Neural cell (in vitro differentiated cells): ENCODE measurements around the gene FBXL2. TPM values are rescaled to one million over a fixed set of nuclear protein-coding genes. Genes with fewer than 3 reads are reported as not detected.

Experiments
- H2AFZ ChIP-seq: fragments of 200-600, 300-800 bp; sonication (generic), shearing (Covaris generic); 2 replicates; pipeline ENCODE4 v1.6.0; 2014; ENCODE audit warnings: low read depth, mild to moderate bottlenecking, antibody characterized with exemption, low read length, moderate library complexity
- H3F3A ChIP-seq: fragments of 200-600 bp; shearing (Covaris generic); 2 replicates; pipeline ENCODE4 v1.6.1; 2016; ENCODE audit warnings: mild to moderate bottlenecking, moderate library complexity, mixed read lengths, antibody characterized with exemption, low read length; ENCODE audit not compliant: insufficient read depth, poor library complexity, severe bottlenecking
- H3K27ac ChIP-seq: fragments of 200-600, 300-800 bp; sonication (generic), shearing (Covaris generic); 2 replicates; pipeline ENCODE4 v1.5.1; 2014; ENCODE audit warnings: mild to moderate bottlenecking, low read length, moderate library complexity
- H3K27me3 ChIP-seq: fragments of 300-800, 200-600 bp; sonication (generic), shearing (Covaris generic); 2 replicates; pipeline ENCODE4 v1.6.0; 2014; ENCODE audit warnings: mild to moderate bottlenecking, low read depth, low read length, moderate library complexity; ENCODE audit not compliant: insufficient read depth
- H3K36me3 ChIP-seq: fragments of 300-800, 200-600 bp; sonication (generic), shearing (Covaris generic); 2 replicates; pipeline ENCODE4 v1.5.1; 2014; ENCODE audit warnings: mild to moderate bottlenecking, antibody characterized with exemption, low read length, moderate library complexity; ENCODE audit not compliant: insufficient read depth
- H3K4me2 ChIP-seq: fragments of 300-800, 200-600 bp; sonication (generic), shearing (Covaris generic); 2 replicates; pipeline ENCODE4 v1.6.0; 2014; ENCODE audit warnings: mild to moderate bottlenecking, low read length
- H3K4me3 ChIP-seq: fragments of 300-800, 200-600 bp; sonication (generic), shearing (Covaris generic); 2 replicates; pipeline ENCODE4 v1.5.1; 2014; ENCODE audit warnings: mild to moderate bottlenecking, low read length, moderate library complexity
- H3K79me2 ChIP-seq: fragments of 200-600 bp; shearing (Covaris generic); replicated peaks from 2 replicates; pipeline ENCODE4 v1.6.0; 2014; ENCODE audit warnings: mild to moderate bottlenecking, low read length, moderate library complexity; ENCODE audit not compliant: insufficient read depth
- H3K9ac ChIP-seq: fragments of 300-800, 200-600 bp; sonication (generic), shearing (Covaris generic); 2 replicates; pipeline ENCODE4 v1.6.1; 2016; ENCODE audit warnings: mild to moderate bottlenecking, low read length, mixed read lengths
- H3K9me2 ChIP-seq: fragments of 200-600 bp; shearing (Covaris generic); 2 replicates; pipeline ENCODE4 v1.6.1; 2016; ENCODE audit warnings: mild to moderate bottlenecking, low read length, mixed read lengths; ENCODE audit not compliant: insufficient read depth
- H3K9me3 ChIP-seq: fragments of 200-600, 300-800 bp; sonication (generic), shearing (Covaris generic); 2 replicates; pipeline ENCODE4 v1.6.1; 2016; ENCODE audit warnings: mild to moderate bottlenecking, mixed run types, low read length, moderate library complexity, mixed read lengths
- H4K20me1 ChIP-seq: fragments of 200-600 bp; shearing (Covaris generic); 2 replicates; pipeline ENCODE4 v1.6.1; 2016; ENCODE audit warnings: mild to moderate bottlenecking, mixed run types; ENCODE audit not compliant: insufficient read depth
- EP300 ChIP-seq: fragments of 450-650 bp; conservative IDR thresholded peaks from 2 replicates; pipeline ENCODE4 v1.6.1; 2014; ENCODE audit warnings: antibody characterized with exemption, mild to moderate bottlenecking, moderate library complexity; ENCODE audit not compliant: poor library complexity, severe bottlenecking
- EZH2 ChIP-seq: fragments of 200-600, 300-800 bp; shearing (Covaris generic), sonication (generic); IDR thresholded peaks from 2 replicates; pipeline ENCODE4 v1.6.1; 2014; ENCODE audit warnings: antibody characterized with exemption, low read length, borderline replicate concordance, mild to moderate bottlenecking; ENCODE audit not compliant: insufficient read depth, poor library complexity, severe bottlenecking
- MXI1 ChIP-seq: fragments of 450-650 bp; conservative IDR thresholded peaks from 2 replicates; pipeline ENCODE4 v1.6.1; 2014; ENCODE audit warnings: antibody characterized with exemption, mild to moderate bottlenecking; ENCODE audit not compliant: poor library complexity, severe bottlenecking
- POLR2AphosphoS5 ChIP-seq: IDR thresholded peaks from 2 replicates; pipeline ENCODE4 v1.6.1; 2012
- RAD21 ChIP-seq: fragments of 450-650 bp; conservative IDR thresholded peaks from 2 replicates; pipeline ENCODE4 v1.6.1; 2014; ENCODE audit warnings: antibody characterized with exemption, mild to moderate bottlenecking, moderate library complexity
- SMC3 ChIP-seq: fragments of 450-650 bp; conservative IDR thresholded peaks from 2 replicates; pipeline ENCODE4 v1.6.1; 2014; ENCODE audit warnings: antibody characterized with exemption, mild to moderate bottlenecking, moderate library complexity; ENCODE audit not compliant: poor library complexity
- TAF1 ChIP-seq: IDR thresholded peaks from 2 replicates; pipeline ENCODE4 v1.6.1; 2012; ENCODE audit warnings: low read depth
- polyA plus RNA-seq: library from polyadenylated mRNA; depleted of rRNA; stranded (reverse); fragments of >200 nt; gene quantifications from 2 replicates; pipeline ENCODE4 v1.2.3, GENCODE V29; 2014
- TF ChIP-seq, protein P1 (sequence below): fragments of 450-650 bp; IDR thresholded peaks from 2 replicates; pipeline ENCODE4 v1.5.1; 2014; ENCODE audit warnings: antibody characterized with exemption, mild to moderate bottlenecking, moderate library complexity; ENCODE audit not compliant: poor library complexity, severe bottlenecking
- TF ChIP-seq, protein P2 (sequence below): IDR thresholded peaks from 2 replicates; pipeline ENCODE4 v1.6.1; 2012; ENCODE audit warnings: borderline replicate concordance

The FBXL2 gene
- polyA plus RNA-seq, 1 donor from 2014 or later = 82.0 TPM

- no peak for TF ChIP-seq MXI1
- TF ChIP-seq, protein P1, sequence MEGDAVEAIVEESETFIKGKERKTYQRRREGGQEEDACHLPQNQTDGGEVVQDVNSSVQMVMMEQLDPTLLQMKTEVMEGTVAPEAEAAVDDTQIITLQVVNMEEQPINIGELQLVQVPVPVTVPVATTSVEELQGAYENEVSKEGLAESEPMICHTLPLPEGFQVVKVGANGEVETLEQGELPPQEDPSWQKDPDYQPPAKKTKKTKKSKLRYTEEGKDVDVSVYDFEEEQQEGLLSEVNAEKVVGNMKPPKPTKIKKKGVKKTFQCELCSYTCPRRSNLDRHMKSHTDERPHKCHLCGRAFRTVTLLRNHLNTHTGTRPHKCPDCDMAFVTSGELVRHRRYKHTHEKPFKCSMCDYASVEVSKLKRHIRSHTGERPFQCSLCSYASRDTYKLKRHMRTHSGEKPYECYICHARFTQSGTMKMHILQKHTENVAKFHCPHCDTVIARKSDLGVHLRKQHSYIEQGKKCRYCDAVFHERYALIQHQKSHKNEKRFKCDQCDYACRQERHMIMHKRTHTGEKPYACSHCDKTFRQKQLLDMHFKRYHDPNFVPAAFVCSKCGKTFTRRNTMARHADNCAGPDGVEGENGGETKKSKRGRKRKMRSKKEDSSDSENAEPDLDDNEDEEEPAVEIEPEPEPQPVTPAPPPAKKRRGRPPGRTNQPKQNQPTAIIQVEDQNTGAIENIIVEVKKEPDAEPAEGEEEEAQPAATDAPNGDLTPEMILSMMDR = no peak
- no peak for TF ChIP-seq RAD21
- TF ChIP-seq EZH2 = no peak
- no peak overlapping the region for H3K9ac ChIP-seq
- H3F3A ChIP-seq = no peaks in the 10 kb centered on the region
- no peaks in the 10 kb centered on the region for H3K9me3 ChIP-seq
- no peak overlapping the region for H3K27ac ChIP-seq
- H4K20me1 ChIP-seq = no peaks in the 10 kb centered on the region
- no peaks in the 10 kb centered on the region for H3K36me3 ChIP-seq
- H3K79me2 ChIP-seq = peaks cover 38% of the 10 kb centered on the region
- no peak overlapping the region for H3K4me2 ChIP-seq
- H3K4me3 ChIP-seq = no peak overlapping the region
- H3K9me2 ChIP-seq = no peaks in the 10 kb centered on the region
- no peak overlapping the region for H2AFZ ChIP-seq
- no peaks in the 10 kb centered on the region for H3K27me3 ChIP-seq
These were observed 147.6 kb downstream of the FBXL2 start for GRCh38 chr3:33424606-33425452.

- H3F3A ChIP-seq = no peaks in the 10 kb centered on the region
- no peak overlapping the region for H3K4me3 ChIP-seq
- no peaks in the 10 kb centered on the region for H3K9me2 ChIP-seq
- no peak overlapping the region for H3K4me2 ChIP-seq
- H3K9ac ChIP-seq = no peak overlapping the region
- H2AFZ ChIP-seq = no peak overlapping the region
- H3K27ac ChIP-seq = no peak overlapping the region
- no peaks in the 10 kb centered on the region for H3K27me3 ChIP-seq
- peaks cover 44% of the 10 kb centered on the region for H3K79me2 ChIP-seq
- no peaks in the 10 kb centered on the region for H4K20me1 ChIP-seq
- TF ChIP-seq POLR2AphosphoS5 = no peak
- TF ChIP-seq EZH2 = no peak
- no peak for TF ChIP-seq MXI1
- no peak for TF ChIP-seq EP300
- TF ChIP-seq, protein P1 = no peak
- no peak for TF ChIP-seq SMC3
- no peak for TF ChIP-seq RAD21
- TF ChIP-seq, protein P2, sequence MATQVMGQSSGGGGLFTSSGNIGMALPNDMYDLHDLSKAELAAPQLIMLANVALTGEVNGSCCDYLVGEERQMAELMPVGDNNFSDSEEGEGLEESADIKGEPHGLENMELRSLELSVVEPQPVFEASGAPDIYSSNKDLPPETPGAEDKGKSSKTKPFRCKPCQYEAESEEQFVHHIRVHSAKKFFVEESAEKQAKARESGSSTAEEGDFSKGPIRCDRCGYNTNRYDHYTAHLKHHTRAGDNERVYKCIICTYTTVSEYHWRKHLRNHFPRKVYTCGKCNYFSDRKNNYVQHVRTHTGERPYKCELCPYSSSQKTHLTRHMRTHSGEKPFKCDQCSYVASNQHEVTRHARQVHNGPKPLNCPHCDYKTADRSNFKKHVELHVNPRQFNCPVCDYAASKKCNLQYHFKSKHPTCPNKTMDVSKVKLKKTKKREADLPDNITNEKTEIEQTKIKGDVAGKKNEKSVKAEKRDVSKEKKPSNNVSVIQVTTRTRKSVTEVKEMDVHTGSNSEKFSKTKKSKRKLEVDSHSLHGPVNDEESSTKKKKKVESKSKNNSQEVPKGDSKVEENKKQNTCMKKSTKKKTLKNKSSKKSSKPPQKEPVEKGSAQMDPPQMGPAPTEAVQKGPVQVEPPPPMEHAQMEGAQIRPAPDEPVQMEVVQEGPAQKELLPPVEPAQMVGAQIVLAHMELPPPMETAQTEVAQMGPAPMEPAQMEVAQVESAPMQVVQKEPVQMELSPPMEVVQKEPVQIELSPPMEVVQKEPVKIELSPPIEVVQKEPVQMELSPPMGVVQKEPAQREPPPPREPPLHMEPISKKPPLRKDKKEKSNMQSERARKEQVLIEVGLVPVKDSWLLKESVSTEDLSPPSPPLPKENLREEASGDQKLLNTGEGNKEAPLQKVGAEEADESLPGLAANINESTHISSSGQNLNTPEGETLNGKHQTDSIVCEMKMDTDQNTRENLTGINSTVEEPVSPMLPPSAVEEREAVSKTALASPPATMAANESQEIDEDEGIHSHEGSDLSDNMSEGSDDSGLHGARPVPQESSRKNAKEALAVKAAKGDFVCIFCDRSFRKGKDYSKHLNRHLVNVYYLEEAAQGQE = no peak
- no peak for TF ChIP-seq TAF1
- no peaks in the 10 kb centered on the region for H3K9me3 ChIP-seq
- no peaks in the 10 kb centered on the region for H3K36me3 ChIP-seq
These were observed 148.2 kb downstream of the FBXL2 start for GRCh38 chr3:33425453-33425852.
